ENCODE results near the gene C3orf52.

C3orf52 gene

GRCh38 chr3:112136959-112137693, 50.9 kb downstream of the C3orf52 start:
- DNase-seq (ENCODE audit: low read depth) = peak; percentile 49

GRCh38 chr3:112137781-112138180, 51.6 kb downstream of the C3orf52 start:
- DNase-seq (ENCODE audit: low read depth) = no peak

GRCh38 chr3:112138219-112138969, 52.2 kb downstream of the C3orf52 start:
- no peak for DNase-seq (ENCODE audit: low read depth)

GRCh38 chr3:112140584-112140983, 54.4 kb downstream of the C3orf52 start:
- no peak for DNase-seq (ENCODE audit: low read depth)

- no peak for DNase-seq (ENCODE audit: low read depth)
Observed at GRCh38 chr3:112141293-112141692, 55.1 kb downstream of the C3orf52 start.

GRCh38 chr3:112143251-112143650, 57.1 kb downstream of the C3orf52 start:
- peak; percentile 16 for DNase-seq (ENCODE audit: low read depth)

GRCh38 chr3:112143689-112144088, 57.5 kb downstream of the C3orf52 start:
- DNase-seq (ENCODE audit: low read depth) = no peak

GRCh38 chr3:112149136-112149535, 62.9 kb downstream of the C3orf52 start:
- no peak for DNase-seq (ENCODE audit: low read depth)

- no peak for DNase-seq (ENCODE audit: low read depth)
Observed at GRCh38 chr3:112167758-112168157, 81.6 kb downstream of the C3orf52 start.
